GM18499 (cell line): ENCODE measurements around the gene PPM1M.
A peak's percentile ranks its signal among the peaks of the same experiment; 100 is the strongest.

Experiments
- ATAC-seq: cut with Tn5 transposase; IDR thresholded peaks from one replicate; pipeline ENCODE4 v1.9.1; 2021; ENCODE audit warnings: moderate number of reproducible peaks; ENCODE audit not compliant: insufficient read depth, unreplicated experiment

Gene PPM1M

DNA sequence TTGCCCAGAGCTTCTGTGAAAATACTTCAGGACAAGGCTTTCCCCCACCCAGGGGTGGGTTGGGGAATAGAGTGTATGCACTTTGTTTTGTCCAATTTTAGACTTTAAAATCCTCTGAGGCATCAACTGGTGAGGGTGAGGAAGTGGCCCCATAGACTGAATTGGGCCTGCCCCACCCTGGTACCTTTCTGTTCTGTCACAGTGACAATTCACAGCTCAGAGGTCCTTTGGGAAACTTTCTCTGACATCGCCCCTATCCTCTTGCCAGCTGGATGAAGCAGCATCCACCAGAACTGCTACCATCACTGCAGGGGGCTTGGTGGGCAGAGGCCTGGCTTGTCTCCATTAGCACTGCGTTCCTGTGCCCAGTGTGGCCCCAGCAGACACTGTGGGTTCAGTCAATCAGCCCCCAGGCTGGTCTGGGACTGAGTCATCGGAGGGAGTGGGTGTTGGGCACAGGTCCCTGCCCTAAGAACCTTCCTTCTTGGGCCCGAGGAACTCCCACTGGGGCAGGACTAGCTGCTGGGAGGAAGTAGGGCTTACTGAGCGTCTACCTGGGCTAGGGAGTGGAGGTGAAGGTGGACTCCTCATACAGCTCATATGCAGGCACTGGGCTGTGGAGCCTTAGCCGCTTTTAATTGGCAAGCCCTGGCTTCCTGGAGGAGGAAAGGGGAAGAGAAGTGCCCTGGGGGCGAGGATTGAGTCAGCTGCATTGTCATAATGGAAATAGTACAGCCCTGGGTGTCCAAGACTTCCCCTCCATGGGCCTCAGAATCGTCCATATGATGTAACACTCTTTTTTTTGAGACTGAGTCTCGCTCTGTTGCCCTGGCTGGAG is 1.5 kb upstream of the PPM1M start:
- ATAC-seq, result no peak

GRCh38 chr3:52246264-52246620 is 683 bp downstream of the PPM1M start:
- no peak for ATAC-seq

DNA sequence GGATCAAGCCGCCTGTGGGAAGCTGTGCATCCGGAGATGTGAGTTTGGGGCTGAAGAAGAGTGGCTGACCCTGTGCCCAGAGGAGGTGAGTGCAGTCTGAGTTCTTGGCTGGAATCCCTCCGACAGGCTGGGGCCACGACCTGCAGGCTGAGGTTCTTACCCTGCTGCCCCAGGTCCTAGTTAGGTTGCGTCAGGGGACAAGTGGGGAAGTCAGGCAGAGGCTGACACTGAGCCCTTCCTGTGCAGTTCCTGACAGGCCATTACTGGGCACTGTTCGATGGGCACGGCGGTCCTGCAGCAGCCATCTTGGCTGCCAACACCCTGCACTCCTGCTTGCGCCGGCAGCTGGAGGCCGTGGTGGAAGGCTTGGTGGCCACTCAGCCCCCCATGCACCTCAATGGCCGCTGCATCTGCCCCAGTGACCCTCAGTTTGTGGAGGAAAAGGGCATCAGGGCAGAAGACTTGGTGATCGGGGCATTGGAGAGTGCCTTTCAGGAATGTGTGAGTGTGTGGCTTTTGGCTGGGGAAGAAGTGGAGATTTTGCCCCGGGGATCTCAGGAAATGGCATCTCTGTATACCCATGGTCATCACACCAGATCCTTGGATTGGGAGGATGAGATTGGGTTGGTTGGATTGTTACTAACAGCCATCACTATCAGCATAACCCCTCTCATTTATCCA is 1.3 kb downstream of the PPM1M start:
- no peak for ATAC-seq

- no peak for ATAC-seq
Measured at GRCh38 chr3:52247409-52248164, 2.0 kb downstream of the PPM1M start.

- ATAC-seq, result no peak
Measured at GRCh38 chr3:52248165-52248541, 2.6 kb downstream of the PPM1M start.

DNA sequence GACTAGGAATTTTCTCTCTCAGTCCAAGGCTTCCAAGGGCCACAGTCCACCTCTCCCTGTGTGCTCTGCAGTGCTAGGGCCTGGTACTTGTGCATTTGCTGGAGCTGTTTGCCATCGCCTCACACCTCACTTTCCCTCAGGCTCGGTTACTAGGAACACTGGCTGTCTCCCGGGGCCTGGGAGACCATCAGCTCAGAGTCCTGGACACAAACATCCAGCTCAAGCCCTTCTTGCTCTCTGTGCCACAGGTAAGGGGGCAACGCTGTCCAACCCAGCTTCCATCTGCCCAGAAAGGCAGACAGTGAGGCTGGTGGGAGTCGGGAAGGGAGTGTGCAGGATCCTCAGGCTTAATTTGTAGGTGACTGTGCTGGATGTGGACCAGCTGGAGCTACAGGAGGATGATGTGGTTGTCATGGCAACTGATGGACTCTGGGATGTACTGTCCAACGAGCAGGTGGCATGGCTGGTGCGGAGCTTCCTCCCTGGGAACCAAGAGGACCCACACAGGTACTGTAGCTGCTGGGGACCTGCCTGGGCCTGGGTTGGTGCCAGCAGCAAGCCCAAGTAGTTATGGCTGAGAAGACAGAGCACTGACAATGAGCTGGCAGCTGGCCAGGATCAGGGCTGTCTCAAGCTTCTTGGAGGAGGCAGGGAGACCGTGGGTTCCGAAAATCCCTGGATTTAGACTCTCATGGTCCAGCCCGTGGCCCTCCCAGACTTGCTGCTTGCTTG is 3.4 kb downstream of the PPM1M start:
- ATAC-seq, result no peak

DNA sequence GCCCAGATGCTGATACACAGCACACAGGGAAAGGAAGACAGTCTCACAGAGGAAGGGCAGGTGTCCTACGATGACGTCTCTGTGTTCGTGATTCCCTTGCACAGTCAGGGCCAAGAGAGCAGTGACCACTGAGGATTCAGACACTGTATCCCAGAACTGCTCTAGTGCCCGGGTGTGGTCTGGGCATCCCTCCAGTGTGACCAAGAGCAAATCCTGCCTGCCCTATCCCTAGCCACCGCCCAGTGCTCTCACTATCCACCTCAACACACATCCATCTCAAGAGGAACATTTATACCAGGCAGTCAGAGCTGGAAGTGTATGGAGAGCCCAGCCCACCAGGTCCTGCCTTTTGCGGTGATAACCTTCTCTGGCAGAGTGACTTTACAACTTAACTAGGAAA is 4.1 kb downstream of the PPM1M start:
- no peak for ATAC-seq

DNA sequence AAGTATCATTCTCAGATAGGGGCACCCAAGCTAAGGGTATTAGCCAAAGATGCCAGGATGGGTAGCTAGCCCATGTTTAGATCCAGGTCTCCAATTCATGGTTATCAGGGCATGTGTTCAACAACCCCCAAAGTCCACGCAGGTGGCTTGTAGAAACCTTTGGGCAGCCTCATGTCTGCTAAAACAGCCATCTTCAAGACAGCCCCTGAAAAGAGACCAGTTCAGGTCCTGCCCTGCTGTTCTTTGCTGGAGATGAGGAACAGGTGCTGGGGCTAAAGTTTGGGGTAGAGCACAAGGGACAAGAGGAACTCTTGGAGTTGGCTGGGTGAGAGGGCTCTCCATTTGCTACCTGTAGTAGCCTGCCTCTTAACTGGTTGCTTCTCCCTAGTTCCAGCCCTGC is 4.6 kb downstream of the PPM1M start:
- ATAC-seq, result no peak

GRCh38 chr3:52253314-52254304 is 8.1 kb downstream of the PPM1M start:
- peak; percentile 81 for ATAC-seq

GRCh38 chr3:52254608-52255007 is 9.0 kb downstream of the PPM1M start:
- no peak for ATAC-seq

GRCh38 chr3:52256159-52256558 is 10.6 kb downstream of the PPM1M start:
- no peak for ATAC-seq

DNA sequence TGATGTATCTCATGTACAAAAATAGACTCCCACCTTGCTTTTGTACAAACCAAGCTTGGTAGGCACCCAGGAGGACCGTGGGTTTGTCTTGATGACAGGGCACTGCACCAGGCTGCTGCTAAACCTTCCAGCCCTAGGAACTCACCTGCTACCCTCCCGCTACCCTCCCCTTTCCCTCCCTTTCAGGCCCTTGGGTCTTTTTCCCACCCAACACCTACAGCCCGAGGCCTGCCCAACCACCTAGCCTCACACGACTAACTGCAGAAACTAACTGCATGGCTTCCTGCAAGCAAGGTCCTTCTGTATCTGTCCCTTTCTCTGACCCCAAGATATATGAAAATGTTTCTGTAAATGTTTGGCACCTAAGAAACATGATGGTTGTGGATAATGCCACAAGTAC is 11.1 kb downstream of the PPM1M start:
- no peak for ATAC-seq

DNA sequence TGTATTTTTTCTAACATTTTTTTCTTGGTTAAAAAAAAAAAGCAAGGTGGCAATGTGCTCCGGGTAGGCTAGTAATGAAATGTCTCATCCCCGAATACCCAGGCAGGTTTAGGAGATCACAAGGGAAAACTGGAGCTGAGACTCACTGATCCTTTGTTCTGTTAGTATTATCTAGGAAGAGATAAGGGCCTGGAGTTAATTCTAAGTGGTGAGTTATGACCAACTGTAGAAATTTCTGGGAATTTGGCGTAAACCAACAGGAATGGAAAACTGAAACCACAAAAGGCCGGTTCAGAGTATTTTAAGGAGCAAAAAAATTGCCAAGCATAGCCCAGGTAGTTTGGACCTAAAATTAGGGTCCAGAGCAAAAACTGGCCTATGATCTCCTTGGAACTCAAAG is 12.4 kb downstream of the PPM1M start:
- no peak for ATAC-seq

DNA sequence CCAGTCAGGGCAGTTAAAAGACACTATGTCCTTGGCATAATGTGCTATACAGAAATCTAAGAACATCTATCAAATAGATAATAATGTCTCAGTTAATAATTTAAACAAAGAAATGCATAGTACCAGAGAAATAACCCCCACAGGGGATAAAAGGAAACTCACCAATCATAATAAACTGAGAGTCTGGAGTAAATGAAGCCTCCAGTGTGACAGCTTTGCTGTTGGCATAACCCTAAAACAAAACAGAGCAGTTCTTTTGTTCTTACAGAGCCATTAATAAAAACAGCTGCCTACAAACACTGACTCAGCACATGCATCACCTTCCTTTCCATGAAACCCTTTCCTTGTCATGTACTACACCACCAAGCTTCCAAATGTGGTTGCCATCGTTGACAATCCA is 13.5 kb downstream of the PPM1M start:
- ATAC-seq, result no peak

GRCh38 chr3:52259448-52259847 is 13.9 kb downstream of the PPM1M start:
- no peak for ATAC-seq

DNA sequence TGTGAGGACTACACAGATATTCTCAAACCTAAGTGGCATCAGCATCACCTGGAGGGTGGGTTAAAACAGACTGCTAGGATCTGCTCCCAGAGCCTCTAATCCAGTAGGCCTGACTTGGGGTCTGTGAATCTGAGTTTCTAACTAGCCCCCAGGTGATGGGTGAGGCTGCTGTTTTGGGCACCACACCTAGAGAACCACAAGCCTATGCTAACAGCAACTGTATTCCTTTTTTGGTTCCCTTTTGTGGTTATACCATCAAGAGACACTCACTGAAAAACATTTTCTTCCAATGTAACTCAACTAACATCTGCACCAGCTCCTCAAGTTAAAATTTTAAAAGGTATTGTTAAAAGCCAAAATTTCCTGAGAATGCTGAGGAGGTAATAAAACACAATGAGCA is 16.9 kb downstream of the PPM1M start:
- no peak for ATAC-seq

DNA sequence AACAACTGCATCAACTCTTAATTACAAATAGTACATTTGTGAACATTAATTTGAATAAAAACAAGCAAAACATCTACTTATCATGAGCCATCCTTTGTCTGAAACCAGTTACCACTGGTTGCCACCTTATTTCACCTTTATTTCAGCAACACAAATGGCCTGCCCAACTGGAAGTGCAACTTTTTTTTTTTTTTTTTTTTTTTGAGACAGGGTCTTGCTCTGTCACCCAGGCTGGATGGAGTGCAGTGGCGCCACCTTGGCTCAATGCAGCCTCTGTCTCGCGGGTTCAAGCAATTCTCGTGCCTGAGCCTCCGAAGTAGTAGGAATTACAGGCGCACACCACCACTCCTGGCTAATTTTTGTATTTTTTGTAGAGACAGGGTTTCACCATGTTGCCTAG is 19.8 kb downstream of the PPM1M start:
- no peak for ATAC-seq

- ATAC-seq, result no peak
Measured at GRCh38 chr3:52268036-52268435, 22.5 kb downstream of the PPM1M start.

DNA sequence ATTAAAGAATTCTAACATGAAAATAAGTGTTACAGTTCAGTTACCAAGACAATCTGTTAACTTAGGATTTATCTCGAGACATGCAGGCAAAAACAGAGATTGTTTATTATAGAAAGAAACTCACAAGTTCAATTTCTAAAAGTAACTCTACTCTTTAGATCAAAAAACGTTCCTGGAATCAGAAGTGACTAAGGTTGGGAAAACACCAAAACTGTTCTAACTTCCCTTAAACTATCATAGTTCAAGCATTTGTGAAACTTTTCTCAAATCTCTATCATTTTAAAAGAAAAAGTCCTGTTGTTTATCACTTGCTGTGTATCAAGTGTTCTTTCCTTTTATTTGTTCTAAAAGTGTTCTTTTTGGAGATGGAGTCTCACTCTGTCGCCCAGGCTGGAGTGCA is 24.2 kb downstream of the PPM1M start:
- ATAC-seq, result no peak
